CD4-positive, CD25-positive, alpha-beta regulatory T cell (primary cell): ENCODE results near the gene KRT26. TPM values are rescaled to one million over a fixed set of nuclear protein-coding genes. Genes with fewer than 3 reads are reported as not detected.

Experiments used
- polyA plus RNA-seq, 4 donors: library from polyadenylated mRNA; unstranded; fragments of 300-500 nt; fragmentation: Illumina TruSeq; gene quantifications; one replicate each; pipeline ENCODE4 v1.2.3, GENCODE V29; 2021
- total RNA-seq: library from RNA; stranded (reverse); gene quantifications from one replicate; pipeline ENCODE4 v1.2.3, GENCODE V29; 2022

The KRT26 gene
- total and polyA plus RNA-seq, 5 donors from 2014 or later = not detected

Other genes with a start within 250 kb of the KRT26 start
- gene CCR7, start 206.7 kb downstream of the KRT26 start, total RNA-seq = 192 TPM
- gene CCR7, start 206.7 kb downstream of the KRT26 start, polyA plus RNA-seq = 100 to 1,000 TPM; 351 to 828 (median 609) TPM
- gene SMARCE1, start 124.4 kb downstream of the KRT26 start, total RNA-seq = 76.9 TPM
- gene SMARCE1, start 124.4 kb downstream of the KRT26 start, polyA plus RNA-seq = 100 to 1,000 TPM; 169 to 228 (median 179) TPM
- not detected for gene KRT222, start 107.0 kb downstream of the KRT26 start, total RNA-seq
- gene KRT222, start 107.0 kb downstream of the KRT26 start, polyA plus RNA-seq = under 1 TPM in 1 of 4 donors, not detected in 3; 0.23 TPM
- not detected for gene KRT24, start 68.4 kb downstream of the KRT26 start, total RNA-seq
- under 1 TPM in 1 of 4 donors, not detected in 3; 0.15 TPM for gene KRT24, start 68.4 kb downstream of the KRT26 start, polyA plus RNA-seq
- gene KRT25, start 16.9 kb downstream of the KRT26 start, total RNA-seq = not detected
- not detected for gene KRT25, start 16.9 kb downstream of the KRT26 start, polyA plus RNA-seq
- not detected for gene KRT27, start 10.3 kb upstream of the KRT26 start, total RNA-seq
- gene KRT27, start 10.3 kb upstream of the KRT26 start, polyA plus RNA-seq = not detected
- gene KRT28, start 27.8 kb upstream of the KRT26 start, total RNA-seq = not detected
- not detected for gene KRT28, start 27.8 kb upstream of the KRT26 start, polyA plus RNA-seq
- gene KRT10, start 50.4 kb upstream of the KRT26 start, total RNA-seq = 28.1 TPM
- 100 to 1,000 TPM; 125 to 172 (median 148) TPM for gene KRT10, start 50.4 kb upstream of the KRT26 start, polyA plus RNA-seq
- not detected for gene KRT12, start 95.0 kb upstream of the KRT26 start, total RNA-seq
- gene KRT12, start 95.0 kb upstream of the KRT26 start, polyA plus RNA-seq = not detected
- gene KRT20, start 113.0 kb upstream of the KRT26 start, total RNA-seq = not detected
- not detected for gene KRT20, start 113.0 kb upstream of the KRT26 start, polyA plus RNA-seq
- gene KRT23, start 165.4 kb upstream of the KRT26 start, total RNA-seq = not detected
- not detected for gene KRT23, start 165.4 kb upstream of the KRT26 start, polyA plus RNA-seq
- not detected for gene KRT39, start 194.7 kb upstream of the KRT26 start, total RNA-seq
- not detected for gene KRT39, start 194.7 kb upstream of the KRT26 start, polyA plus RNA-seq
- gene KRT40, start 212.1 kb upstream of the KRT26 start, total RNA-seq = not detected
- gene KRT40, start 212.1 kb upstream of the KRT26 start, polyA plus RNA-seq = not detected
- gene KRTAP3-3, start 222.0 kb upstream of the KRT26 start, total RNA-seq = not detected
- gene KRTAP3-3, start 222.0 kb upstream of the KRT26 start, polyA plus RNA-seq = not detected
- gene KRTAP3-2, start 227.7 kb upstream of the KRT26 start, total RNA-seq = not detected
- gene KRTAP3-2, start 227.7 kb upstream of the KRT26 start, polyA plus RNA-seq = not detected
- gene KRTAP3-1, start 236.9 kb upstream of the KRT26 start, total RNA-seq = not detected
- gene KRTAP3-1, start 236.9 kb upstream of the KRT26 start, polyA plus RNA-seq = not detected